Right hindlimb (tissue), 1 donor: ENCODE data around the gene NRTN.

Experiments used
- DNase-seq: peaks from one replicate; pipeline ENCODE4 v3.0.0-alpha.2; 2018

The NRTN gene

GRCh38 chr19:5817218-5817617 is 12.4 kb downstream of the NRTN start:
- no peak for DNase-seq

- DNase-seq, result peak; percentile 14
Observed at GRCh38 chr19:5818594-5818993, 13.7 kb downstream of the NRTN start.

GRCh38 chr19:5820785-5821184 is 15.9 kb downstream of the NRTN start:
- no peak for DNase-seq

GRCh38 chr19:5821521-5822180 is 16.8 kb downstream of the NRTN start:
- DNase-seq, result no peak

- DNase-seq, result no peak
Observed at GRCh38 chr19:5822181-5822844, 17.4 kb downstream of the NRTN start.

- no peak for DNase-seq
Observed at GRCh38 chr19:5823579-5824281, 18.9 kb downstream of the NRTN start.

- DNase-seq, result no peak
Observed at GRCh38 chr19:5824751-5825150, 19.9 kb downstream of the NRTN start.

GRCh38 chr19:5825178-5825577 is 20.3 kb downstream of the NRTN start:
- DNase-seq, result no peak

- DNase-seq, result peak; percentile 57
Observed at GRCh38 chr19:5826531-5827341, 21.9 kb downstream of the NRTN start.

GRCh38 chr19:5827342-5827890 is 22.5 kb downstream of the NRTN start:
- peak; percentile 40 for DNase-seq

GRCh38 chr19:5827891-5828660 is 23.2 kb downstream of the NRTN start:
- DNase-seq, result peak; percentile 97

GRCh38 chr19:5828661-5829566 is 24.0 kb downstream of the NRTN start:
- DNase-seq, result peak; percentile 64

- no peak for DNase-seq
Observed at GRCh38 chr19:5829567-5830310, 24.9 kb downstream of the NRTN start.

GRCh38 chr19:5831159-5831558 is 26.3 kb downstream of the NRTN start:
- DNase-seq, result no peak

GRCh38 chr19:5832061-5832460 is 27.2 kb downstream of the NRTN start:
- no peak for DNase-seq

GRCh38 chr19:5832527-5833216 is 27.8 kb downstream of the NRTN start:
- DNase-seq, result no peak

GRCh38 chr19:5837761-5838352 is 33.0 kb downstream of the NRTN start:
- DNase-seq, result no peak

GRCh38 chr19:5838353-5839064 is 33.6 kb downstream of the NRTN start:
- no peak for DNase-seq
